ENCODE results near the gene PTPRN2.
"Not testable (repeated sequence)": the region's sequence is repeated elsewhere in the genome, so short reads cannot be mapped to it uniquely, and the experiment has no call there.

PTPRN2 gene

DNA sequence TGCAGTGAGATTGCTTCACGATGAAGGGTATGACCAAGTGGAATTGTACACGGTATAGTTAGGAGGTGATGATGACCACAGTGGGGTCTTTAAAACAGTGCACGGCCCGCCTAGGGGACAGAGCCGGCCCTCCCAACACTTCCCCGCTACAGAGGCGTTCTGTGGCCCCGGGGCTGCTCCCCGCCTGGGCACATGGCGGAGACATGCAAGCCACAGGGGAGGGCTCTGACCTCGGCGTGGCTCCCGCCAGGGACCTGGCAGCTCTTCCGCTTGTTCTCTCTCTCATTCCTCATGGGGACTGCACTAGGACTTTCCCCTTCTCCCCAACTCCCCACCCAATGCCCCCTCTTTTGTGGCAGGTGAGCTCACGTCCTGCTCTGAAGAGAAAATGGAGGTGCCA is 857.0 kb downstream of the PTPRN2 start:
- no peak for DNase-seq

DNA sequence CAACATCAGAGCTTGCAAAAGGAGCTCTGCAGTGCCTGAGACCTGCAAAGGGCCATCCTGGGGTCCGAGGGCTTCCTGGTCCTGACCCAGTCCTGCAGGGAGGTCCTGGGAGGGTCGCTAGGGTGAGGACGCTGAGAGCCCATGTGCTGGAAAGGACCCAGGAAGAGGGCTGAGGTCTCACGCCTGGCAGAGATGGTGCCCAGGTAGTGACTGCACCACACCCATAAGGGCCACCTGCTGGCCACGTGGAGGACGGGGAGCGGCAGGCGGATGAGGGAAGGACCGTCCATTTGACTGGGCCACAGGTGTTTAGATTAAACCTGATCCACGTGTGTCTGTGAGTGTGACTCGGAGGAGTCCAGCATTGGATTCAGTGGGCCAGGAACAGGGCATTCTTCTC is 858.1 kb downstream of the PTPRN2 start:
- no peak for DNase-seq

DNA sequence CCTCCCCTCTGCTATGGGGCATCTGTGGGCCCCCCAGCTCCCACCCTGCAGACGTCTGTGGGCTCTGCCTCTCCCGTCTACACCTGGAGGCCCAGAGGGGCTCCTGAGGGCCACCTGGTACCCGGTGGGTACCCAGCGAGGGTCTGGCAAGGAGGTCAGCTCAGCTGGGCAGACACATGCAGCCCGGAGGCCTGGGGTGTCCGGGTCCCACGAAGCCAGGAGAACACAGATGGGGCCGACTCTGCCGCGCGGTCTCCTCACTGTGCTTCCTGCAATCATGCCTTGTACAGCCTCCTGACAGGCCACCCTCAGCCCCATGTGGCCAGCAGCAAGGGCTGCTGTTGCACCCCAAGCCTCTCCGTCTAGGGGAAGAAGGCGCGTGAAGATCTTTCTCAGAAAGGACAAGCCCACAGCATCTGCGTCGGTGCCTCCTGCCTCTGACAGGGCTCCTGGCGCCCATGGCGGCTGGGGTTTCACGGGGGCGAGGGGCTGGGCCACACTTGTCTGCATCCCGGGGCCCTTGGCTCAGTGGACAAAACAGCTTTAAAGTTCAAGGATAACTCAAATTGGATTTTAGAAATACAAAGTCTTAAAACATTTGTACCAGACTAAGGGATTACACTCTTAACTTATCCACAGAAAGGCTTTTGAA is 859.5 kb downstream of the PTPRN2 start:
- no peak for DNase-seq

DNA sequence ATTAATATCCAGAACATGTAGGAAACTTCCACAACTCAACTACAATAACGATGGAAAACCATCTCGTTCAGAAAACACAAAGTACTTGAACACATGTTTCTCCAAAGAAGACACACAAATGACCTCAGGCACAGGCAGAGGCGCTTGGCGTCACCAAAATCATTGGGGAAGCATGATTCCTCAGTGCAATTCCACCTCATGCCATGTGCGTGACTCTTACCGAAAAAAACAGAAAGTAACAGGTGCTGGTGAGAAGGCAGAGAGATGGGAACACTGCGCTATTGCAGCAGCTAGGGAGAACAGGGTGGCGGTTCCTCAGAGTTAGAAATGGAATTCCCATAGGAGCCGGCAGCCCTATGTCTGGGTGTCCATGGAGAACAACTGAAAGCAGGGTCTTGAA is 860.9 kb downstream of the PTPRN2 start:
- no peak for DNase-seq

DNA sequence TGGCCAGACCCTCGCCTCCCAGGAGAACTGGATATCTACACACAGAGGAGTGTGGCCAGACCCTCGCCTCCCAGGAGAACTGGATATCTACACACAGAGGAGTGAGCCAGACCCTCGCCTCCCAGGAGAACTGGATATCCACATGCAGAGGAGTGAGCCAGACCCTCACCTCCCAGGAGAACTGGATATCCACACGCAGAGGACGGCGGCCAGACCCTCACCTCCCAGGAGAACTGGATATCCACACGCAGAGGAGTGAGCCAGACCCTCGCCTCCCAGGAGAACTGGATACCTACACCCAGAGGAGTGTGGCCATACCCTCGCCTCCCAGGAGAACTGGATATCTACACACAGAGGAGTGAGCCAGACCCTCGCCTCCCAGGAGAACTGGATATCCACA is 862.3 kb downstream of the PTPRN2 start:
- DNase-seq = not testable (repeated sequence)

DNA sequence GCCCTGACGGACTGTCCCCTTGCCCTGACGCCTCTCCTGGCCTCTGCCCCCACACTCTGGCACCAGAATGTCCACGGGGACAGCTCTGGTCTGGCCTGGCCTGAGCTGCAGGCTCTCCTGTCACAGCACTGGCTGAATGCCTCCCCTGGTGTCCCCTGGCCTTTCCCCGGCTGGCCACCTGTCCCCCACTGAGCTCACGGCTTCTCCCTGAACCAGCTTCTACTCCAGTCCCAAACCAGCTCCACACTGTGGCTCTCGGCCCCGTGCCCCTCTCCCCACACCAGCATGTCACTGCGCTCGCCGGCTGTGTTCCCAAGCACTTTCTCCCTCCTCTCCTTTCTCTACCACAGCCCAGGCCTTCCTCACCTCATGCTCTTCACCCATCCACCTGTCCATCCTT is 864.4 kb downstream of the PTPRN2 start:
- DNase-seq = no peak

DNA sequence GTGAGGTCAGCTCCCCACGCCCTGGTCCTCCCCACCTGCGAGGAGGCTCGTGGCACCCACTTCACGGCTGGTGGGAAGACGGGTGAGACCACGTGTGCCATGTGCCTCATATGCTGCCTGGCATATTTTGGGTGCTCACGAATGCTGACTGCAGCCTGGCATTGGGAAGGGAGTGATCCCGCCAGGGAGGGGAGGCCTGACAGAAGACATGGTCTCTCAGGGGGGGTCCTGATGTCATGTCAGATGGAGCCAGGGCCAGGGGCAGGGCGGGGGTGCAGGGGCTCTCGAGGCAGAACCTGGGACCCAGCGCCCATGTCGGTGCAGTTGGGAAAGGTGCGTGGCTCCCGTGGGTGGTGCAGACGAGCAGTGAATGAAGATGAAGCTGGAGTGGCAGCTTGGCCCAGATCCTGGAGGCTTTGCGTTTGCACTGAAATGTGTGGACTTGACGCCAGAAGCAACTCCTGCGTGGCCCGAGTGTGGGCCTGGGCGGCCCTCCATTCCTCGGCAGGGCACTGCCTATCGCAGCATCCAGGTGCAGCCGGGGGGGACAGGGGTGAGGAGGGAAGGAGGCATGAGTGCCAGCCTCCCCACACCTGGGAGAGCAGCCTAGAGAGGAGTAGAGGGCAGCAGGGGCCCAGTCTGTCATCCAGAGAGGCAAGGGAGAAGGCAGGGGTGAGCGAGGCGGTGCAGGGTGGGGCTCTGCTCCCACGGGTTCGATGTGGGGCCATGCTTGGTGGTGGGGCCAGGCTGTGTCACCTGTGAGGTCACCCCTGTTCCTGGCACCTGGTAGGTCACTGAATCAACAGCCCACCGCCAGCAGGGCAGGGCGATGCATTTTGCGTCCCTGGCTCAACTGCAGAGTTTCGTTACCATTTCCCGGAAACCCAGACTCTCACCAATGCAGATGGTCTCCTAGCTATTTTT is 865.2 kb downstream of the PTPRN2 start:
- DNase-seq = no peak

DNA sequence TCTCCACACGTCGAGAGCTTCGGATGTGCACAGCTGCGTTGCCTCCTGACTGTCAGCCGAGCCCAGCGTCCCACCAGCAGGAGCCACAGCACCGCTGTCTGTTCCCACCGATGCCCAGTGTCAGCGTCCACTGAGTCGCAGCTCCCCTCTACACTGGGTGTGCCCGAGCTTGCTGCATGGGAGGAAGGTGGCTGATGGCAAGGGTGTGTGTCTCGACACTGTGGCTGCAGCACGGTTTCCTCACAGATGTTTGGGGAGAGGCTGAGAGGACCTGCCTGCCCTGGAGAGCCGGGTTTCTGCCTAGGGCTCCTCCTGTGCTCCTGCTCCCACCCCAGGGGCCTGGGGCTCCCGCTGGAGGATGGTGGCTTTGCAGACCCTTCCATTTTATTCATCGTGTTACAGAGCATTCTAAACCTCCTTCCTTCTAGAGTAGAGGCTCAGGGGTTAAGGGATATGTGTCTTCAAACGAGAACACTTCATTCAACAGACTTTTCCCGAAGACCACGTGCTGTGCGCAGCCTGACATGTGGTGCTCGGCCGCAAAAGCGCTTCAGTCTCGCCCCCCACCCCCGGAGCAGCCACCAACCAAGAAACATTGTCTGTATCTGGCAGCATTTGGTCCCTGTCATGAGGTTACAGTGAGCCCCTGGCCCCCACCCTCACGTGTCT is 866.0 kb downstream of the PTPRN2 start:
- no peak for DNase-seq

DNA sequence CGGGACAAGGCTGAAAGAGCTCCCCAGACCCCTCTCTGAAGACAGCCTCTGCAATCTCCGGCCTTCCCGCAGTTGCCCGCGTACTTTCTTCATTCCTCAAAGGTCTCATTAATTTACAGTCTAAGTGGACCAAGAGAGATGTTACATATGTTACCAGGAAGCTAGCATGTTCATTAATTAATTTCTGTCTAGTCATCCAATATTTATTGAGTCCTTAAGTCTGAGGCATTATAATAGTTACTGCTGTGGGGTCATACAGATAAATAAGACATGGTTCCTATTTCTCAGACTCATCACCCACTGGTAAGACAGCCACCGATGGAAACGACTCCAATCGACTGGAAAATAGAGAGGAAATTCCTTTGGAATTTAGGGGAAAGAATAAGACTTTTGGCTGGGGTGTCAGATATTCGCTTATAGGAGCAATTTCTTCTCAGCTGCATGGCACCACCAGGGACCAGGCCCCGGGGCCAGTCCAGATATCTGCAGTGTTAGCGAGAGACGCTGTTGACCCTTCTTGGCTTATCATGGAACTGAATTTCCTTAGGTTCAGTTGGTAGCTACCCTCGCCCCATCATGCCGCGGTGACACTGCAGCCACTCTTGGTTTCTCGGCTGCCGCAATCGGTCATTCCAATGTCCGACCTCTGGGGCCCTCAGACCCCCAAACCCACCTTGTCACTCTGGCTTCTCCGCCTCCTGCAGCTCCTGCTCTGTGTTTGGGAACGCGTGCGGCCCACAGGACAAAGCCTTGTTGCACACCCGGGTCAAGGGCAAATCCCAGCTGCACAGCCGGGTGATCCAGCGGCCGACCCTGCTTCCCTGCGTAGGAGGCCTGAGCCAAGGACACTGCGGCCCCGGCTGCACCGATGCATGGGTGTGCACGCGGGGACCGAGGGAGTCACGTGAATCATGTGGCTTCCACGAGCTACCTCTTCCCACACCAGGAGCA is 867.6 kb downstream of the PTPRN2 start:
- no peak for DNase-seq

DNA sequence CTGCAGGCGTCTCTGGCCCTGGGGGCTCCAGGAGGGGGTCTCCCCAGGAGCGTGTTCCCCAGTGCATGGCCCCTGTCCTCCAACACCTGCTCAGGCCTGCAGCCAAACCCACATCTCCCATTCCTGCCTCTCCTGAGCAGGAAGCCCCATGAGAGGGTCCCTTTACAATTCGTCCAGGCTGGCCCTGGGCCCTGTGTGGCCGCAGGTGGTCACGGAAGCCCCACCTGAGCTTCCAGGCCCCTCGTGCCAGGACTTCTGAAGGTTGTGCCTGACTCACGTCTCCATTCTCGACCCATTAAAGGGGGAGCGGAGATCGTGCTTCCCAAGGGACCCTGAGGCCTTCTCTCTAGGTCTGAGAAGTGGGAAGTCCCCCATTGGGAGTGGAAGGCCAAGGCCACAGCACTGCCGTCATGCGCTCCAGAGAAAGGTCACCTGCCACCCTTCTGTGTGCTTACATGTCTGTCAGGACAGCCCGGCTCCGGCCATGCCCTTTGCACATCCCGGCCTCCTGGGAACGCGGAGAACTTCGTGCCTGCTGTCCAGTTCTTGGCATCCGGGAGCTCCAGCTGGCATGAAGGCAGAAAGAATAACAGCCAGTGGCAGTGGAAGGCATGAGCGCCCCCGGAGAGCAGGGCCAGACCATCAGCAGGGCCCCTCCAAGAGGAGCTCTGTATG is 868.5 kb downstream of the PTPRN2 start:
- DNase-seq = no peak

DNA sequence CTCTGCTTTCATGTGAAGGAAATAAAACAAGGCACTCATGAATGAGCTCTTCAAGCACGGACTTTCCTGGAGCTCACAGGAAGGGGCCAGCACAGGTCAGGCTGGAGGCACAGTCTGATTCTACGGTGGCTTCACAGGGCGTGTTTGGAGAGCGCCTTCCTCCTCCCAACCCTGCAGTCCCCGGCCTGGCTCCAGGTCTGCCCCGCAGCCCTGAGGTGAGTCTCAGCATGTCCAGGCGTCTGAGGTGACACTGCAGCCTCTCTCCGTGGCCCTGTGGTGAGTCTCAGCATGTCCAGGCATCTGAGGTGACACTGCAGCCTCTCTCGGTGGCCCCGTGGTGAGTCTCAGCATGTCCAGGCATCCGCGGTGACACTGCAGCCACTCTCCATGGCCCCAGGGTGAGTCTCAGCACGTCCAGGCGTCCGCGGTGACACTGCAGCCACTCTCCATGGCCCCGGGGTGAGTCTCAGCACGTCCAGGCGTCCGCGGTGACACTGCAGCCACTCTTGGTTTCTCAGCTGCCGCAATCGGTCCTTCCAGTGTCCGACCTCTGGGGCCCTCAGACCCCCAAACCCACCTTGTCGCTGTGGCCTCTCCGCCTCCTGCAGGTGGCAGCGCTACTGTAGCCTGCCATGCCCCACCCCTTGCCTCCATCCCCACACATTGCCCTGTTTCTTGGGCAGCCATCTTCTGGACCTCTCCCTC is 869.2 kb downstream of the PTPRN2 start:
- no peak for DNase-seq

DNA sequence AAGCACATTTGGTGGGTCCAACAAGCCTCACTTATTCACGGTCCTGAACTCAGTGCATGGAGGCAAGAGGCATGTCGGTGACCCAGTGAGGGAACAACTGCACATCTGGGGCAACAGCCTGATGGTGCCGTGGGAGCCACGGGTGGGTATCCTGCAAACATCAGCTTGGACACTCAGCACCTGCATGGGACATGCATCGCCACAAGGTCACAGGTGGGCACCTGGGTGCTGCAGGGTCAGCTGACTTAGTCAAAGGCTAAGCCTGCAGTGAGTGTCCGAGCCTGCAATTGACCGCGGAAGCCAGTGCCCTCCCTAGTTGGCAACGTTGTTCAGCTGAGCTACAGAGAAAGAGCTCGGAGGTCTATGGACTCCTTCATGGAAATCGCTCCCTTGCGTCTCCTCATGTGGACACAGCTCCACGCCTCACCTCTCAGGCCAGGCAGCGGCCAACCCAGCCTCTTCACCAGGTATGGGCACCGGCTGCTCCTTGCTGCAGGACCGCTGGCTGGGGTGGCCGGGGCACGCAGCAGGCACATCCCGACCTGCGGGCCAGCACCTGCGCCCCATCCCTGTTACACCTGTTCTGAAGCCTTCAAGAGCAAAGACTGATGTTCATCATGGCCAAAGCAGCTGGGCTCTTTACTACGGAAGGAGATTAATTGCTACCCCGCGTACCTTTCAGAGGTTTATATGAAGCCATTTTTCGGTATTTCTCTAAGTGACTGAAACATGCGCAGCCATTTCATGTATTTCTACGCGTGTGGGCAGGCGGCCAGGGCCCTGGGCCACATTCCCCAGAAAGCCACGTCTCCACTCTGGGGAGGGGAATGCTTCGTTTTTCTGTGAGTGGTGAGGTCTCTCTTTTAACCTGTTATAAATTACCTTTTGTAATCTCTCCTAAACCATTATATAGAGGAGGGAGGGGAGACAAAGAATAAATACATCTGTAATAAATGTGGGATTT is 870.1 kb downstream of the PTPRN2 start:
- DNase-seq = no peak

DNA sequence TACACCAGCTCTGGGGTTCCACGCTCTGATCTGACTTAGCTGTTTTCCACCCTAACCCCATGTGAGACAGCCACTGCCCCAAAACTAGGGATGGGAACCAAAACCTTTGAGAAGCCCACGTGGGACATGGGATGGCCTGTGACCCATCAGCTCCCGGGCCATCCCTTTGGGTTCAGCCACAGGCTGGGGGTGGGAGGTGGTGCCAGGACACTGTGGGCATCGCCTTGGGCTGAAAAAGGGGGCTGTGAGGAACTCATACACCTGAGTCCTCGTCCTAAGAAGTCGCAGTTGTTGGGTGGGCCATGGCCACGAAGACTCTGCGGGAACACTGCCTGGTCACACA is 871.7 kb downstream of the PTPRN2 start:
- DNase-seq = no peak

DNA sequence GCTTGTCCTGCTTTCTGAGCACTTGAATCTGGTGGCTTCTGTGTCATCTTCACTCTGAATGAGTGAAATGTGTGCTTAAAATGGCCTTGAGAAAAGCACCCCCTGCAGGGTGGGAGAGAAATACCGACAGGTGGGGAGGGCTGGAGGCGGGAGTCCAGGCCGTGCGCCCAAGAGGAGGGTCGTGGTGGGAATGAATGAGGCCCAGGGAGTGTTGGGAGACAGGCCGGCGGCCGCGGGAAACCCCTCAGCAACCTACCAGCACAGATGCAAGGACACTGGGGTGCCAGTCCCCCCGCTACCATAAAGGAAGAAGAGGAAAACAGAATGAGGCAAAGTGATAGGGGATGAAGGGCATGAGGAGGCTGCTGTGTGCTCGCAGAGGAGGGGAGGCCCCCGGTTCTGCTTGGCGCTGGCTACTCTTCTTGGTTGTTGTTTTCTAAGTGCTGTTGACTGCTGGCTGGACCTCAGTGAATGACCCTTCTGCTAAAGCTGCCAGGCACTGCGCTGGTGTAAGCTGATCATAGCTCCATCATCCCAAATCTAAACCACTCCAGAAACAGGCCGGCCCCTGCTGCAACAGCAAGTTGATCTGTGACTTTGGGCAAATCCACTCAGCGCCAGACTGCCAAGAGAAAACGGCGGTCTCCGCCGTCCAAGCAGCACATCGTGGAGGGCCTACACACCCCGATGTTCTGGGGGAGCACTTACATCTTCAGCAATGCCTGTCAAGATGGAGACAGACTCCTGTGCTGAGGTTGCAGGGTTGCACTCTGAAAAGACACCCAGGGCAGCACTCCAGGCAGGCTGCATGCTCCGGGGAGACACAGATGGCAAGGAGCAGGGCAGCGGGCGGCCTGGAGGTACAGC is 872.3 kb downstream of the PTPRN2 start:
- DNase-seq = no peak

DNA sequence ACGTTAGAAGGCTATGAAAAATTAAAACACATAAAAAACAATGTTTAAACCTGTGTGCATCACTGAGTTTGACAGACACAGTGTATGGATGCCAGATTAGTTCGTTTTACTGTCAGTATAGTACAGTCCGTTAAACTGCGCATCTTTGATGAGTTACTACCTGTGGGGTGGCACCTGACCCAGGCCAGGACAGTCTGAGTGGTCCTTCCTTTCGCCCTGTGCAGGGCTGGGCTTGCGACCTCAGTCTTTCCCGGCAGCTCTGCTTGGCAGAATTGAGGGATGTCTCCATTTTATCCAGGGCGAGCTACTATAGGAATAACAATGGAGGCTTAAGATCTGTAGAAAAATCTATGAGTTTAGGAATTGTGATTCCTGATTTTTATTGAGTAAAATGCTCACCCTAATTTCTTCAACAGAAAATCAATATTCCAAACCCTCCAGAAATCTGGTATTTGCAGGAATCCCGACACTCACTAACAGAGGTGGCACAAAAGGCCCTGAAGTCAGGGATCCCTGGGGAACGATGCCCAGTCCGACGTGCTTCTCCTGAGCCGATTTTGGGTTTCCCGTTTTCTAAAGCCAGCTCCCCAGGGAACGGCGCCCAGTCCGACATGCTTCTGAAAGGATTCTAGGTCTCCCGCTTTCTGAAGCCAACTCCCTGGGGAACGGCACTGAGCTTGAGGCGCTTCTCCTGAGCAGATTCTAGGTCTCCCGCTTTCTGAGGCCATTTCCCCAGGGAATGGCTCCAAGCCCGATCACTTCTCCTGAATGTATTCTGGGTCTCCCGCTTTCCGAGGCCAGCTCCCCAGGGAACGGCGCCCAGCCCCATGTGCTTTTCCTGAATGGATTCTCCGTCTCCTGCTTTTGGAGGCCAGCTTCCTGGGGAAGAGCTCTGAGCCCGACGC is 873.2 kb downstream of the PTPRN2 start:
- no peak for DNase-seq

DNA sequence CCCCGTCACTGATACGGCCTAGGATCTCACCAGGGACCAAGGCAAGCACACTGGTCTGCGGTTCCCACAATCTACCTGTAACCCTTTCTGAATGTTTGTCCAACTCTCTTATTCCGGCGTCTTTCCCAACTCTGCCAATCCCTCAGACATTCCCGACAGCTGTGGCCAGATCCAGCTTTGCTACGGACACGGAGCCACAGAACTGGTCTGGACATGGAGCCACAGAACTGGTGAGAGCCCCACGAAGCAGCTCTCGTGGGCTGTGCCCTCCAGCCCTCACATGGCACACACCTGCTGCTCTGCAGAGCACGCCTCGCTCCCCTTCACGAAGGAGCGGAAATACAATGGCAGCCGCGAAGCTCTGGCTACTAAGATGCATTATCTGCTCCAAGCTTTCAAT is 874.0 kb downstream of the PTPRN2 start:
- no peak for DNase-seq

DNA sequence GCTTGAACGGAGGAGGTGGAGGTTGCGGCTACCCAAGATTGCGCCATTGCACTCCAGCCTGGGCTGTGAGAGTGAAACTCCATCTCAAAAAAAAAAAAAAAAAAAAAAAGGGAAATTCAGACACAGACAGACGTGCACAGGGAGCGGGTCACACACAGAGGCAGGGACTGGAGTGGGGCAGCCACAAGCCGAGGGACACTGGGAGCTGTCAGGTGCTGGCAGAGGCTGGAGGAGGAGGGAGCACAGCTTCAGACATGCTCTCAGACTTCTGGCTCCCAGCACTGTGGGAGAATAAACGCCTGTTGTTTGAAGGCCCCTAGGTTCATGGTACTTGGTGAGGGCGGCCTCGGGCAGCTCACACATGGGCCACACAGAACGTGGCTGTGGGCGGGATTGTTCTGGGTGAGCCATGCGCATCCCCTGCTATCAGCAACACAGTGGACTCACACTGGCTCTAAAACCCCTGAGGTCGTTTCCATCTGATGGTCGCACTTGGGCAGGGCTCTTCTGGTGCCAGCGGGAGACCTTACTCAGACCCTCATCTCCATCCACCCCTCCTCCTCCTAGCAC is 874.9 kb downstream of the PTPRN2 start:
- no peak for DNase-seq

DNA sequence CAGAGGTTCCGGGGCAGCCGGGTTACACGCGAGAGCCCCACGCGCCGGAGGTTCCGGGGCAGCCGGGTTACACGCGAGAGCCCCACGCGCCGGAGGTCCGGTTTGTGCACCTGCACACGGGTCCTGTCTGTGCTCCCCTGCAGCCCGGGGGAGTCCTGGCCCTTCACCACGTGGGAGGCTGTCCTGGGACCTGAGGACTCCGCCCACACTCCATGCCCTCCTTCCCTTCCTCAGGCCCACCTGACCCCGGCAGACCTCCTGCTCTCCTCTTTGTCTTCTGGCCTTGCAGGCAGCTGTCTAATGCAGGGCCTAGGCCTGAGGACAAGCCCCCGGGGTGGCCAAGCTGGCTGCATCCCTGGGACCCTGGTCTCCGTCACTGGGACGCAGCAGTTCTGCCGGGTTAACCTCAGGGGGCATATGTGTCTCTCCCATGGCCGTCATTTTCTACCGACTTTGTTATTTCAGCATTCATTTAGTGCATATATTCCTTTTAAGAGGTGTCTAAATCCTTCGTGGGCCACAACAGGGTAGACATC is 876.2 kb downstream of the PTPRN2 start:
- no peak for DNase-seq

Data from Kasumi-1 (cell line).